HG02938 (cell line): Measurements from ENCODE around the gene SYNPO2.
"Not testable (repeated sequence)": the region's sequence is repeated elsewhere in the genome, so short reads cannot be mapped to it uniquely, and the experiment has no call there.

Experiments used
- ATAC-seq: cut with Tn5 transposase; IDR thresholded peaks from one replicate; pipeline ENCODE4 v1.9.1; 2021; ENCODE audit warnings: mild to moderate bottlenecking, moderate library complexity; ENCODE audit not compliant: unreplicated experiment

Gene SYNPO2

DNA sequence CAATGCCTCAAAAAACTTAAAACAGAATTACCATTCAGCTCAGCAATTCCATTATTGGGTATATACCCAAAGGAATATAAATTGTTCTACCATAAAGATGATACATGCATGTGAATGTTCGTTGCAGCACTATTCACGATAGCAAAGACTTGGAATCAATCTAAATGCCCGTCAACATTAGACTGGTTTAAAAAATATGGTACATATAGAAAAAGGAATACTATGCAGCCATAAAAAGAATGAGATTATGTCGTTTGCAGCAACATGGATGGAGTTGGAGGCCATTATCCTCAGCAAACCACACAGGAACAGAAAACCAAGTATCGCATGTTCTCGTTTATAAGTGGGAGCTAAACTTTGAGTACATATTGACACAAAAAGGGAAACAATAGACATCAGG lies 10.9 kb upstream of the SYNPO2 start:
- ATAC-seq: no peak

DNA sequence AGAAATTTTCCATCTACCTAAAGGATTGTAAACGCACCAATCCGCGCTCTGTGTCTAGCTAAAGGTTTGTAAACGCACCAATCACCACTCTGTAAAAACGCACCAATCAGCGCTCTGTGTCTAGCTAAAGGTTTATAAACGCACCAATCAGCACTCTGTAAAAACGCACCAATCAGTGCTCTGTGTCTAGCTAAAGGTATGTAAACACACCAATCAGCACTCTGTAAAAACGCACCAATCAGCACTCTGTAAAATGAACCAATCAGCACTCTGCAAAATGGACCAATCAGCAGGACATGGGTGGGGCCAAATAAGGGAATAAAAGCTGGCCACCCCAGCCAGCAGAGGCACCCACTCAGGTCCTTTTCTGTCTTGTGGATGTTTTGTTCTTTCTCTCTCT lies 10.1 kb upstream of the SYNPO2 start:
- not testable (repeated sequence) for ATAC-seq

DNA sequence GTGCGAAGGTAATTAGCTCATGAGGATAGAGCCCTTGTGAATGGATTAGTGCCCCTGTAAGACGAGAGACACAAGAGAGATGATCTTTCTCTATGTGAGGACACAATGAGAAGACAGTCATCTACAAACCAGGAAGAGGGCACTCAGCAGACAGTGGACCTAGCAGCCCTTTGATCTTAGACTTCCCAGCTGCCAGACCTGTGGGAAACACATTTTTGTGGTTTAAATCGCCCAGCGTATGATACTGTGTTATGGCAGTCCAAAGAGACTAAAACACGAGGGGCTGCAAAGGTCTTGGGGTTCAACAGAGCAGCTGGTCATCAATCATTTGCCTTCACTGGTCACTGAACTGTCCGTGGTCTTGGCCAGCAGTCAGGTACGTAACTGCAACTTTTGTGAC lies 9.2 kb upstream of the SYNPO2 start:
- ATAC-seq: no peak

DNA sequence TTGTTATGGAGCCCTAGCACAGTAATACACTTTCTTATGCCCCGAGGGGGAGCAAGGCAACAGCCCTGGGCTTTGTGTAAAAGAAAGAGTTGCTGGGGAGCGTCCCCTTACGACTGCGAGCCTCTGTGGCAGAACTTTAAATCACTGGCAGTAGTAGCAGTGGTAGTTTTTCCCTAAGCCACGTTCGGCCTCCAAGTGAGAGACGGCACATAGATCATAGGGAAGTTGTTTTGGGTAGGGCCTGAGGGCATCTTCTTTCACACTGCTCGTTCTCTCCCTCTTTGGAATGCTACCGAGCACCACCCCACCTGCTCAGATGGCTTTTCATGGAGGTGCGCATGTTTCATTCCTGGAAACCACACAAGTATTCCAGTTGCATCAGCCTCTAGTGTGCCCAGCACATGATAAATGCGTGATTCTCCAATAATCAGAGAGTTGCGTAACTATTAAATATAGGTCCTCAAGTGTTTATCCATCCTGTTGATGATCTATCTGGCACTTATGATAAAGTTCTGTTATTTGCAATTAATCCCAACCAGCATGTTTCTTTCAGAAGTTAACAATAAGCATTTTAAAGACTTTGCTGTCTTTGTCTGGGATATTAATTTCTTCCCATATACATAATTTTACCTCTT lies 7.0 kb upstream of the SYNPO2 start:
- no peak for ATAC-seq

DNA sequence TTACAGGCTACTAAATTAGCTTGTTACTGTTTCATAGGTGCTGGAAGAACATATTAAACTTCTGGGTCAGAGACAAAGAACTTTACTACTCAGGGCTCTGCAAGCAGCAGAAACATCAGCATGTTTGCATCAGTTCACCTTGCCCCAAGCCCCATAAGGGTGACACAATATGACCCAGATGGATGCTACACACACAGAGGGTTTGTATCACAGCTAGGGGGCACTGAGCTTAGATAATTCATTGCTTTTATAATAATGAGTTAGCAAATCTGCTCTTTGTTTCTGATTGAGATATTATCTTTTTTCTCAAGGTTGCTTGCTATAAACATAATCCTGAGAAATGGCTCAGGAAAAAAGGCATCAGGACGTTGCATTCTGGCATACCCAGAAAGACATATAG lies 4.8 kb upstream of the SYNPO2 start:
- no peak for ATAC-seq

DNA sequence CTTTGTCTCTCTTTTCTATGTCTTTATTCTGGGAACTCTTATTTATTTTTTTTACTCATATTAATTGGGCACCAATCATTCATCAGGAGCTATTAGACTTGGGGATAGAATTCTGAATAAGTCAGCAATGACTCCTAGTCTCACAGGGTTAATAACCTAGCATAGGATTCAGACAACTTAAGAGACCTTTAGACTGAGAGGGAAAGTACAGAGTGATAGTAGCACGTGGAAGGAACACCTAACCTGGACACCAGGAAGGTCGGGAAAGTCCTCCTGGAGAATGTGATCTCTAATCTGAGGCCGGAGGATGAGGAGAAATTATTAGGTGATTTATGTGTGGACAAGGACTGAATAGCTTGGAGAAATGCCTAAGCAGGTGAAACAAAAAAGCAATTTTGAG lies 3.9 kb upstream of the SYNPO2 start:
- no peak for ATAC-seq

DNA sequence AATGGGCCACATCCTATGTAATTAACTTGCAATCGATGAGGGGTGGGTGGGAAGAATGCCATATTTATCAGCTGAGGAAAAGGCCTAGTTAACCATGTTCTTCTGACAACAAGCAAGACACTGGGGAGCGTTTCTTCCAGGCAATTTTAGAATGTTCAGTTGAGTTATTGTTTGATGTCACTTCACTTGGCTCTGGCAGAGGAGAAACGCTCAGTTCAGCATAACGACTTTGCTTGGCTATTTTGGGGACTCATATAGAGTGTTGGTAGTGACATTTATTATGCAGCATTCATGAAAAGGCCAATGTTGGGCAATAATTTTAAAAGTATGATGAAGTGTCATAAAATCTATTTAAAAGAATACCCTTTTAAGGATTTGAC lies 648 bp downstream of the SYNPO2 start:
- no peak for ATAC-seq

DNA sequence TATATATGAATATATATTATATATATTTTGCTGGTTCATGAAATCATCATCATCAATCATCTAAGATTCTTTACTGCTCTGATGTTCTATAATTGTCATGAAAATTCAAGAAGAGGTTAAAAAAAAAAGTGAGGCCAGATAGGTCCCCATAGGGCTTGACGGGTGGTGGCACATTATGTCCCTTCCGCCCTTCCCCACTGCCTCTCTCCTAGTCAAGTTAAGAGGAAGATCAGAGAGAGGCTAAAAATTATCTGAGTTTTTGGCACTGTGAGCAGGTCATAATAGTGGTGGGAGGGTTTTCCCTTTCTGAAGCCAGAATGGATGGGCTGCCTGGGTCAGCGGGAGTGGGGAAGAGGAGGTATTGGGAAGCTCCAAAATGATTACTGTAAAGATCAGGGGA lies 5.4 kb downstream of the SYNPO2 start:
- no peak for ATAC-seq

DNA sequence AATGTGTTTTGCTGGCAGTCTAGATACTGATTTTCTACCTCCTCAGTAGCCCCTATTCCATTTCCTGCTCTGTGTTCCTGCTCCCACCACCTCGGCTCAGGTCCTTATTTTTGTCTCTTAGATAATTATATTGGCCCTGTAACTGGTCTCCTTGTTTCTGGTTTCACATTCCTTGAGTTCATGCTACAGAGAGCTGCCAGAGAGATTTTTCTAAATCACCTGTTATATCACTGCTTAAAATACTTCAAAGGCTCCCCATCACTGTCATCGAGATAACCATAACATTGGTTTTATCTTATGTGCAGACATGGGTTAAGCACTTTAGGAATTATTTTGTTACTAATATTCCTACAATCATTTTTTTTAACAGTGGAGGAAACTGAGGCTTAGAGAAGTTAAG lies 9.6 kb downstream of the SYNPO2 start:
- ATAC-seq: no peak

DNA sequence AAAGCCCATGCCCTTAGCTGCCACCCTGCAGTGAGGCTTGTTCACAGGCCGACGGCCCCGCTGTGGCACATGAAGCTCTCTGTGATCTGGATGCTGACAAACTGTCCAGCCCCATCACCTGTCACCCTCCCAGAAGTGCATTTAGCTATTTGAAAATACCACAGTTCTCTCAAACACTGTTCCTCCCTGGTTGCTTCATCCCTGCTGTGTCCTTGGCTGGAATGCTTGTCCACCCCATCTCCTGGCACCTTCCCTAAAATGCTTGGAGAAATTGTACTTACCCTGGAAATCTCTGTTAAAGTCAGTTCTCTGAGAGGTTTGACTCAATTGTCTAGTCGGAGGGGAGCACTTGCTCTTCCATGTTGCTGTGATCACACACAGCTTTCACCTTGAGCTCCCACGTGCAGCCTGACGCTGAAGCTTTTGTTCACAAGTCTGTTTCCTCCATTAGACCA lies 10.1 kb downstream of the SYNPO2 start:
- no peak for ATAC-seq

DNA sequence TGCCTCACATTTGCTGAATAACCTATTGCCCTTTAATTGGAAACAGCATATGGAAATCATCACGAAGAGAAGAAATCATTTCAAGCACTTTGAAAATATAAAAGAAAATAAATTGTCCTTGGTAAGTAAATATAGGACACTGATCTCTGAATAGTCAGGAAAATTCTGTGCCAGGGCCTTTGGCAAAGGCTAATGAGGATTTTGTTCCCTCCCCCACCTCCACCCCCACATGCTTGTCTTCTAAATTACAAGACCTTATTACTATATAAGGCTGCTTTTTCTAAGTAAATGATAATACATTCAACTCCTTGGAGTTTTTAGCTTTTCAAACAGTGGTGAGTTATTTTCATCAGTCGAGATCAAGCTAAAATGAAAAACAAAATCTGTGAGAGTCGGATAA lies 15.8 kb downstream of the SYNPO2 start:
- ATAC-seq: no peak

DNA sequence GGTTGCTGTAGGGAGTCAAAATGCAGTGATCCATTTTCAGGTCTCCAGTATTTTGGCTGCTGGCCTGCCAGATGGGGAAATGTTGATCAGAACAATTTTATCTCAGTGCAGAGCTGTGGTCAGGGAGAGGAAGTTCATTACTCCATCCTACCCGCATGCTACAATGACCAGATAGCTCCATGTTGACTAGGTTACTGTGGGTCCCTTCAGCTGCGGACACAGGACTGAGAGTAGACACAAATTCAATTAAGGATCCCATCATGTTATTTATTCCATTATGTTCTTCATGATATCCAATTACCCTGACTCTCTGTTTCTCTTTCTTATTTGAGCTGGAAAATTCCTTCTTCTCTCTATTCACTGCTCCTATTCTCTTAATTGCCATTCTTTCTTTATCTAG lies 16.3 kb downstream of the SYNPO2 start:
- ATAC-seq: no peak

DNA sequence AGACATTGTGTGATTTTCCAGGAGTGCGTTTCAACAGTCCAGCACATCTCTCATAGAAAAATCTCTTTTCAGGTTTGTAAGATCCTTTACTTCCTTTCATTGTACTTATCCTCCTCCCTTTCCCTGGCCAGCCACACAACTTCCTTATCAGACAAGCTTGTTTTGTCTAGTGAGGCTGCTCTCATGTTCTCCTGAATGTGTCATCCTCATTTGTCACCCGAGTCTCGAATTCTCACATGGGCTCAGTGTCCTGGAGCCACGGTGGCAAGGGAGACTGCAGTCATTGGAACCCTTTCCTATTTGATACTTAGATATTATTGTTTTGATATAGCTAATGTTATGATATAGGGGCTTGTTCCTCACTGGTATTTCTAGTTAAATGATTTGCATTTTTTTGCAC lies 16.9 kb downstream of the SYNPO2 start:
- ATAC-seq: no peak

DNA sequence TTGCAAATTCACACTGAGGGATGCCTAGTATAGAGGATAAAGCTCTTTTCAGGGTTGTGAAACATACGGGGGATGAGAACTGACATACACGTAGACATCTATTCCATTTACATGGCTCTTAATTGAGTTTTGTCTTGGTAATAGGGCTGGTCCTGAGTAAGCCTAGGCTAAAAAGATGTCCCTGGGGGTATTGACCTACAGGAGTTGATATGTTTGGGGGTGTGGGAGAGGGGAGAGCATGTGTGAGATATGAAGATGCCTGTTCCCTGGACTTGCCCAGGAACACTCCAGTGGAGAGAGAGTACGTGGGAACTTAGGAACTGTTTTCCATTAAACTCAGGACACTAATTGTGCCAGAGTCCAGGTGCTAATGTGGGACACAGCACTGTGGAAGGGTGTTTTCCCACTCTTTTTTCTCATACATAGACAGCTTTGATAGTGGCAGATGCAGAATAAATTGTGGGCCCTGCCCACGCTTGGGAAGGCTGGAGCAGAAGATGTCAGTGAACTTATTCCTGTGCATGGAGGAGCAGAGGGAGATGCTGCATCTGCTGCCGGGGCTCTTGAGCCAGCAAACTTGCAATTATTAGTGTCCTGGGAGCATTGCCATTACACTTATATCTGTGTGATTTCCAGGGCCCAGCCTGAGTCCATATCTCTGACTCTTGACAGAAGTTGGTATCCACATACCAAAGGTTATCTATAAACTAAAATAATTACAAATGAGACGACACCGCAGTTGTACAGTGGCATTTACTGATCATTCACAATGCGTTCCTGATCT lies 20.7 kb downstream of the SYNPO2 start:
- ATAC-seq: no peak

DNA sequence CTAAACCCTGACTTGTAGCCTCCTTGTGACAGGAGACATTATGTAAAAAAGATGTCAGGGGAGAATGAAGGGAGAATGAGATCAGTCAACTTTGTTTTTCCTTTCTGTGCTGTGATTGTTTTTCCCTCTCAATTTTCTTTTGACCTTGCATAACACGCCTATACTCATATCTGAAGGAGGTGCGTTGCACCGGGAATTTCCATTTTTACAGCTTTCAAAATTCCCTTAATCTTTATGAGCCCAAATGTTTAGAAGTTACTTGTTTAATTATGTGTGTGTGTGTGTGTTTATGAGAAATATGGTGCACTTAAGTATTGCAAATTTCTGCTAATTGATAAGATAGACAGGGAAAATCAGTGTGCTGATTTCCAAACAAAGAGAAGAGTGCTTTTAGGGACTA lies 21.6 kb downstream of the SYNPO2 start:
- no peak for ATAC-seq

DNA sequence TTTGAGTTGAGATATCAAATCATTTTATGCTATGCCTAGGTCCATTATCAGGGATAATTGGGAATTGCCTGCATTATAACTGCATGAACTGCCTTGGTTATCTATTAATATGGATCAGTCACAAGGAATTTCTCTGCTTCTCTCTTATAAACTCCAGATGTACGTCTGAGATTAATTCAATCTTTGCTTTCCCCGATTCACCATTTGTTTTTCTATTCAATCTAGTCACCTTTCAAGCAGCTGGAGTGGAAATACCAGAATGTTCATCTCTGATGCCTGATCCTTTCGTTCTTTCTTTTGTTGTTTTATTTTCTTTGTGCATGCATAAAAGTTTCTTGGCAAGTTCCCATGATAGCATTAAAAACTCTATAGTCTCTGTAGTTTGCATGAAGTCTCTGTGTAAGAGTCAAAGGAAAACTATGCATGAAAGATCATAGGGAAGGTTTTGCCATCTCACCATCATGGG lies 22.6 kb downstream of the SYNPO2 start:
- ATAC-seq: no peak

DNA sequence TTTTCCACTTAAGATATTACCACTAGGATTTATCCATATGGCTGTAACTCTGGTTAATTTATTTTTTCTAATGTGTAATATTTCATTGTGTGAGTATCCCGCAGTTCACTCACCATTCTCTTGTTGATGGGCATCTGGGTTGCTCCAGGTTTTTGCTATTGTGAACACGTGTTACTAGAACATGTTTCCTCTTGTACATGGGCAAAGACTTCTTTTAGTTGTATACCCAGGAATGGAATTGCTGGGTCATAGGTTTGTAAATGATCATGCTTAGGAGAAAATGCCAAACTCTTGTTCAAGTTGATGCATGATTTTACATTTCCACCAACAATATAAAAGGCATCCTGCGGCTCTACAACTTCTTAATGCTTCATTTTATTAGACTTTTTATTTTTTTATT lies 26.8 kb downstream of the SYNPO2 start:
- ATAC-seq: no peak

DNA sequence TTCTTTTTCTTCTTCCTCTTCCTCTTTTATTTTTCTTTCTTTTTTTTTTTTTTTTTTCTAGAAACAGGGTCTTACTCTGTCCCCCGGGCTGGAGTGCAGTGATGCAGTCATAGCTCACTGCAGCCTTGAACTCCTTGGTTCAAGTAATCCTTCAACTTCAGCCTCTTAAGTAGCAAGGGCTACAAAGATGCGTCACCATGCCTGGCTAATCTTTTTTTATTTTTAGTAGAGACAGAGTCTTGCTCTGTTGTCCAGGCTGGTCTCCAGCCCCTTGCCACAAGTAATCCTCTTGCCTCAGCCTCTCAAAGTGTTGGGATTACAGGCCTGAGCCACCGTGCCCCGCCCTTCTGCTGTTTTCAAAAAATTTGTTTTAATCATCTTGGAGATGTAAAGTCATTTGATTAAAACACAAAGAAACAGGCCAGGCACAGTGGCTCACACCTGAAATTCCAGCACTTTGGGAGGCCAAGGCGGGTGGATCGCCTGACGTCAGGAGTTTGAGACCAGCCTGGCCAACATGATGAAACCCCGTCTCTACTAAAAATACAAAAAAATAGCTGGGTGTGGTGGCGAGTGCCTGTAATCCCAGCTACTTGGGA lies 28.1 kb downstream of the SYNPO2 start:
- no peak for ATAC-seq

DNA sequence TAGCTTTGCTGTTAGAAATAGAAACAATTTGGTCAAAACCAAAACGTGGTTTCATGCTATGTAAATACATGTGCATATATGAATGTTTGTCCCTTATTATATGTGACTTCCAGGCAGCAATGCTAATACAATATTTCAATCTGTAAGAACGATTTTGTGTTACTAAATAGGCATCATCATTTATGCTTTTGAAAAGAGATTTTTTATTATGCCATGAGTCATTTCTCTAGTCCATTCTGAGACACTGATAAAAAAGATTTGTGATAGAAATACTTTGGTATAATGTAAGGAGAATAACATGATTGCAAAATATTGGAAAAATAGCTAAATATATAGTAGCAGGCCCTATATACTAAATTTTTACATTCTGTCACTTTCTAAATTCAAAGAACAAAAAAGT lies 28.9 kb downstream of the SYNPO2 start:
- no peak for ATAC-seq

DNA sequence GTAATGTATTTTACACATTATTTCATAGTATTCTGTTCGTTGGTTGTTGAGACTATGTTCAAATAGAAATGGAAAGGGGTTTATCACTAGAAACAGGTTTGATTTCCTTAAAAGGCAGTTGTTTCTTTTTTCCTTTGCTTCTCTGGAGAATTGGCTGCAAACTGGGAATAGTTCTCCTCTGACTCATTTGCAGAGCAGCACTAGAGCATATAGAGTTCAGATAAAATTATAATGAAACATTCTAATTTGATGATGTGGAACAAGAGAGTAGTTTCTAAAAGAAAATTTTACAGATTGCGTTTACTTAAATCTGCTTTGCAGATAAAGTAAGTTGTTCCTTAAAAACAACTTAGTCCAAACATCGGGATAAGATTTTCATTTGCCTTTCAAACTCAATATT lies 29.7 kb downstream of the SYNPO2 start:
- no peak for ATAC-seq

DNA sequence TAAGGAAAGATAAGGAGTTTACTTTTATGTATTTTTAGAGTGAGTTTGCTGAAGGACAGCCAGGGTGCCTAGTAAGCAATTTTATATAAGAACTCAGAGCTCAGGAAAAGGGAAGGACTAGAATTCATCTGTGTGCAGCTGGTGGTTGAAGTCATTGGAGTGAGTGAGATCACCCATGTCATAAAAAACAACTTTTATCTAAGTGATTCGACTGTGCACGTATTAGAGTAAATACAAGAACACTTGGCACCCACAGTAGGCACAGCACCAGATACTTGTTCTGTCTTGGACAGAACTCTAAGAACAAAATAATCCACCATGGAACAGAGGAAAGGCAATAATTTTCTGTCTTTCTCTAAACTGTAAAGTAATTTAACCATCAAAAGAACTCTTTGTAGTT lies 31.6 kb downstream of the SYNPO2 start:
- ATAC-seq: no peak

DNA sequence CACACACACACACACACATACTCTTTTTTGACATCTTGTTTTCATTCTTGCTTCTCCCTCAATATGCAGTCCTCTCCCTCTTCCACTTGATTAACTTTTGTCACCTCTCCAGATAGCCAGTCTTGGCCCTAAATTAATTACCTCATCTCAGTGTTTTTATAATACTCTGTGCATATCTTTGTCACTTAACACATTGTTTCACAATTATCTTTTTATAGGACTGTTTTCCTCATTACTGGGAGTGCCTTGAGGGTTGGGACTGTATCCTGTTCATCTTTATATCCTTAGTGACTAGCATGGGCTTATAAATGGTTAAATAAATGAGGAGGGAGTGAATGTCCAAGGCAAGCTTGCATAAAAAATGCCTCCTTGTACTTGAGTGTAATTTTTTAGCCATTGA lies 33.1 kb downstream of the SYNPO2 start:
- ATAC-seq: no peak
